ENCODE data around the gene ENTPD6.
A peak's percentile ranks its signal among the peaks of the same experiment; 100 is the strongest.
"Not testable (repeated sequence)": the region's sequence is repeated elsewhere in the genome, so short reads cannot be mapped to it uniquely, and the experiment has no call there.

Gene ENTPD6

DNA sequence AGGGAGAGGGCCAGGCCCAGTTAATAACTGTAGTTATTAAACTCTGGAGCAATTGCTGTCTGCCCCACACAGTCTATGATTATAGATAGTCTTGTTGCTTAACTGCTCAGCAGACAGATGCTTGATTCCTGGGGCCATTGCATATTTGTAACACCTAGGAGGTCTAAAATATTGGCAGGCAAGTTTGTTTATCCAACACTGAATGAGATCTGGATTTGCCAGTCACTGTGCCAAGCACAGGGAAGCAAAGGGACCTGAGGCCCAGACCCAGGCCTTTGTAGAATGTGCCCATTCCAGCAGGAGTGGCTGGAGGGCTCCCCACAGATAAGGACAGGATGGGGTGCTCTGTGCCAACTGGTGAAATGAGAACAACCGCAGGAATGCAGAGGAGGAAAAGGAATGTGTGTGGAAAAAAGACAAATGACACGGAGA is 17.6 kb upstream of the ENTPD6 start:
- no peak for DNase-seq (ENCODE audit: extremely low read depth, low read depth)
- TF ChIP-seq CTCF (IDR thresholded peaks at IDR 0.05; ENCODE audit: low read depth, low read length): no peak

DNA sequence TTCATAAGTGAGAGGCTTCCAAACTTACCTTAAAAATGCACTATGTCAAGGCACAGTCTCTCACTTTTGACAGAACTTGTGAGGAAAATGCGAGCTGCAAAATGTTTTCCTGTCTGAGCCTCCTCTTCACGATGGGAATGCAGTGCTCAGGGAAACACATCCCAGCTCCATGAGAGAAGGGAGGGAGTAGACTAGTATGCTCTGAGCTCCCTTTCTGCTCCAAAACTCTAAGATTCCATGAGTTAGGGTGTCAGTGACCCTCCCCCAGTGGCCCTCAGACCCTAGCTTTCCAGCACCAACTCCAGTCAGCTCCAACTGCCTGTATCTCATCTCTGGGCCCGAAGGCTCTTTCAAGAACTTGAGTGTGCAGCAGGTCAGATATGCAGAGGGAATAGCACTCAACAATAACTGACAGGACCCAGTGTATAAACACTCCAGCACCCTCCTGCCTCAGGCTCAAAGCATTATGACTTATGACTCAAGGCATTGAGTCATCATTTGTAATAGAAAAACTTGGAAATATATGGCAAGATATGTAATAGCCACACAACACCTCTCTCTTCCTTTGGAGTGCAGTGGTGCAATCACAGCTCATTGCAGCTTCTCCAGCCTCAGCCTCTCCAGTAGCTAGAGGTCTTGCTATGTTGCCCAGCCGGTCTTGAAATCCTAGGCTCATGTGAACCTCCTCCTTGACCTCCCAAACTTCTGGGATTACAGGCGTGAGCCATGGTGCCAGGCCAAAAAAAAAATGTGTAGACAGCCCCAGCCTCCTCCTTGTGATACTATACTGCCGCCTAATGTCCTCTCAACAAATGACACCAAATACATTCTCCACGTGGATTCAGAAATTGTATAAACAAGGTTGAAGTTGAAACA is 16.7 kb upstream of the ENTPD6 start:
- peak; percentile 87 for TF ChIP-seq CTCF (IDR thresholded peaks at IDR 0.05; ENCODE audit: low read depth, low read length)
- peak; percentile 68 for DNase-seq (ENCODE audit: extremely low read depth, low read depth)

GRCh38 chr20:25179439-25180089 is 15.9 kb upstream of the ENTPD6 start:
- TF ChIP-seq CTCF (IDR thresholded peaks at IDR 0.05; ENCODE audit: low read depth, low read length): no peak
- no peak for DNase-seq (ENCODE audit: extremely low read depth, low read depth)

GRCh38 chr20:25184391-25184790 is 11.1 kb upstream of the ENTPD6 start:
- not testable (repeated sequence) for DNase-seq (ENCODE audit: extremely low read depth, low read depth)

GRCh38 chr20:25187220-25187619 is 8.3 kb upstream of the ENTPD6 start:
- no peak for DNase-seq (ENCODE audit: extremely low read depth, low read depth)
- no peak for TF ChIP-seq CTCF (IDR thresholded peaks at IDR 0.05; ENCODE audit: low read depth, low read length)

DNA sequence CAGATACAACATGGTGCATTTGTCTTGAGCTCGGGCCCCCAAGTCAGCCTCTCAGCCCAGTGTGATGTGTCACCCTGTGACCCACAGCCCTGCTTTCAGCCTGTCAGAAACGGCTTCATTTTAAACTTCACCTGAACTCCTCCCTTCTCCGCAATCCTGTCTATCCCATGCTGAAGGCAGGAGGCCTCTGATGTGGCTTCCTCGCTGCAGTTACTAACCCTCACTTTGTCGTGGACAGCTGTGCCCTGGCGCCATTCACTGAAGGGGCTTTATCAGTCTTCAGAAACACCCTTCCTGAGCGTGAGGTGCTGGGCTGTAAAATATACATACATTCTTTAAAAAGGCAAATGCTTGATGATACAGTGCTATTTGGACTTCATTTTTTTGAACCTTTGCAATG is 7.9 kb upstream of the ENTPD6 start:
- DNase-seq (ENCODE audit: extremely low read depth, low read depth): no peak
- no peak for TF ChIP-seq CTCF (IDR thresholded peaks at IDR 0.05; ENCODE audit: low read depth, low read length)

DNA sequence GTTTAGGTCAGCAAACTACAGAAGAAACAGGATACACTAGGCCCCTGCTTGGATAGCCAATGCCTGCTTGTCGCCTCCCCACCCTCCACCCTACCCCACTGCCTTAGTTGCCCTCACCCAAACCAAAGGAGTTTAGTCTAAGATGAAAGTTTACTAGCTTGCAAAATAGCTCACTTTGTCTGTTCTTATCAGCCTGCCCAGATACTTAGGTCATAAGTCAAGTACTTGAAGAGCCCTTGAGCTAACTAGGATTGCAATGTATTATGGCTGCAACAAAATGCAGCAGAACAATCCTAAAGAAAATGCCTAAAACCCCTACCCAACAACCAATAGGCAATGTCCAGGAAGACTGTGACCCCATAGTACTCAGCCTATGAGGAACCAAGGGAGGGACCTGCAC is 7.3 kb upstream of the ENTPD6 start:
- no peak for TF ChIP-seq CTCF (IDR thresholded peaks at IDR 0.05; ENCODE audit: low read depth, low read length)
- DNase-seq (ENCODE audit: extremely low read depth, low read depth): no peak

Measured in AG09319 (cell line).